K562 (cell line): ENCODE data around the gene CRYBA4. TPM values are rescaled to one million over a fixed set of nuclear protein-coding genes. Genes with fewer than 3 reads are reported as not detected.

Experiments used
- ESRRA ChIP-seq: fragments of 450-650 bp; IDR thresholded peaks from 2 replicates; pipeline ENCODE4 v1.6.1; 2014; ENCODE audit warnings: low read depth, mild to moderate bottlenecking, moderate library complexity, borderline replicate concordance
- FOXA1 ChIP-seq: fragments of 450-650 bp; IDR thresholded peaks from 2 replicates; pipeline ENCODE4 v1.6.1; 2016; ENCODE audit warnings: mild to moderate bottlenecking, borderline replicate concordance
- HLTF ChIP-seq: fragments of 450-650 bp; IDR thresholded peaks from 2 replicates; pipeline ENCODE4 v1.6.1; 2016
- LEF1 ChIP-seq: fragments of 450-650 bp; IDR thresholded peaks from 2 replicates; pipeline ENCODE4 v1.6.1; 2016; ENCODE audit warnings: mild to moderate bottlenecking
- MAFF ChIP-seq: IDR thresholded peaks from 2 replicates; pipeline ENCODE4 v1.6.1; 2012; ENCODE audit warnings: low read length, improper control_type of control experiment
- MAFK ChIP-seq: IDR thresholded peaks from 2 replicates; pipeline ENCODE4 v1.6.1; 2011; ENCODE audit warnings: low read length, improper control_type of control experiment
- MAZ ChIP-seq, 2 experiments: fragments of 450-650 bp in 1 of 2; sonication (generic) in 1 of 2; formaldehyde crosslinking; IDR thresholded peaks in 1 of 2; conservative IDR thresholded peaks in 1 of 2; 2 replicates each; pipeline versions ENCODE4 v1.4.0 to v1.5.0; 2020; ENCODE audit warnings: mild to moderate bottlenecking in 1 of 2, missing genetic modification reagents in 1 of 2
- NBN ChIP-seq: fragments of 450-650 bp; IDR thresholded peaks from 2 replicates; pipeline ENCODE4 v1.6.1; 2016; ENCODE audit warnings: low read depth, mild to moderate bottlenecking
- NFRKB ChIP-seq: fragments of 450-650 bp; IDR thresholded peaks from 2 replicates; pipeline ENCODE4 v1.6.1; 2016; ENCODE audit warnings: low read depth
- SMARCA4 ChIP-seq: fragments of 450-650 bp; IDR thresholded peaks from 2 replicates; pipeline ENCODE4 v1.6.1; 2016
- ZNF507 ChIP-seq: conservative IDR thresholded peaks from 2 replicates; pipeline ENCODE4 v1.6.1; 2017; ENCODE audit warnings: missing genetic modification characterization, missing compliant biosample characterization
- polyA plus RNA-seq, 8 experiments: library from polyadenylated mRNA; depleted of rRNA in 4 of 8; stranded (reverse) in 5 of 8; unstranded in 3 of 8; fragments of >200 nt; fragmentation: Nextera tagmentation in 2 of 8; fragmentation: Illumina TruSeq in 1 of 8; extraction: Ambion mirVana in 2 of 8; extraction: Trizol in 1 of 8; gene quantifications; 2 replicates each; pipeline versions ENCODE4 v1.2.1 to v1.2.3, GENCODE V29; 2011 to 2014; ENCODE audit warnings: inconsistent platforms in 1 of 8, missing spikeins in 1 of 8
- total RNA-seq, 7 experiments: library from RNA; depleted of rRNA in 6 of 7; stranded (reverse); fragments of >200 nt in 6 of 7; fragmentation: Illumina TruSeq in 2 of 7; extraction: Trizol in 2 of 7; gene quantifications; 2 replicates each; pipeline versions ENCODE4 v1.2.1 to v1.2.3, GENCODE V29; 2011 to 2021; ENCODE audit warnings: low replicate concordance in 1 of 7
- TF ChIP-seq, protein P1 (sequence below), 2 experiments: IDR thresholded peaks in 1 of 2; conservative IDR thresholded peaks in 1 of 2; 2 replicates each; pipeline ENCODE4 v1.6.1; 2016; ENCODE audit warnings: low read depth in 2 of 2, mild to moderate bottlenecking in 1 of 2, missing compliant biosample characterization in 1 of 2, missing genetic modification characterization in 1 of 2, moderate library complexity in 1 of 2
- TF ChIP-seq, protein P2 (sequence below): IDR thresholded peaks from 2 replicates; pipeline ENCODE4 v1.6.1; 2011; ENCODE audit not compliant: insufficient read length; ENCODE audit errors: extremely low read depth
- TF ChIP-seq, protein P3 (sequence below), 2 experiments: fragments of 450-650 bp in 1 of 2; sonication (generic) in 1 of 2; formaldehyde crosslinking in 1 of 2; IDR thresholded peaks in 1 of 2; conservative IDR thresholded peaks in 1 of 2; 2 replicates each; pipeline versions ENCODE4 v1.6.1 to v1.8.1; 2016 to 2023; ENCODE audit warnings: mild to moderate bottlenecking in 2 of 2, moderate library complexity in 2 of 2, inconsistent platforms in 1 of 2, missing genetic modification reagents in 1 of 2
- TF ChIP-seq, protein P4 (sequence below): sonication (generic); formaldehyde crosslinking; IDR thresholded peaks from 2 replicates; pipeline ENCODE4 v1.8.1; 2023; ENCODE audit warnings: missing genetic modification reagents, mild to moderate bottlenecking, borderline replicate concordance
- TF ChIP-seq, protein P5 (sequence below): sonication (generic); formaldehyde crosslinking; IDR thresholded peaks from 2 replicates; pipeline ENCODE4 v1.8.1; 2023; ENCODE audit warnings: mild to moderate bottlenecking, missing genetic modification reagents

CRYBA4 gene
- total and polyA plus RNA-seq, 9 of the 15 experiments (the other 6 are each of a cell fraction or from before 2014, with no cell fraction given), result 0.59 to 3.3 (median 1.6) TPM

DNA sequence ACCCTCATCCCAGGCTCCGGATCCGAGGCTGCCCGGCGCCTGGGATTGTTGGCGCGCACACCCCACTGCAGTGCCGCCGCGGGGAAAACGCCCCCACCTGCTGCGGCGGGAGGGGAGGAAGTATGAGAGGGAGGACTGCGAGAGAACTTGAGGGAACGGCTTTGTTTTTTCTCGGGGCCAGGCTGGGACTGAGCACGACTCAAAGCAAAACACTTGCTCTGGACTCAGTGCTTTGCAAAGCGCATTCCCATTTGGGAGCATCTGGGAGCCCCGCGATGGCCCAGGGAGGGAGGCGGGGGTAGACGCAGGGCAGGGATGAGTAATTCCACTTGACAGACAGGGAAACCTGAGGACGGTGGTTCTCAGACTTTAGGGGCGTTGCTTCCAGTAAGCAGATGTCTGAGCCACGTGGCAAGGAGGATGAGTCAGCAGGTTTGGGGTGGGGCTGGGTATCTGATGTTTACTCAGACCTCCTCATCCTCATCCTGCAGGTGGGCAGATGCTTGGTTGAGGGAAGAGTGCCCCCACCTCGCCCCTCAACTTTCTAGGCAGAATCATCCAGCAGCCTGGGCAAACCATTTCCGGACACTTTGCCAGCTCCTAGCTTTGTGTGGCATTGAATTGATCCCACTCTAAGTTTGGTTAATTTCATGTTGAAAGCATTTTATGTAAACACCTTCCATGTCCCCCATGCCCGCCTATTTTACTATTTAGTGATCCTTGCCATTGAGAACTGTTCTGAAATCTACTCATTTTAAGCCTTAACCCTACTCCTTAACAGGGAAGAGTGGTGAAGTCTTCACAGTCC is 37.1 kb downstream of the CRYBA4 start (continued):
- TF ChIP-seq, protein P1, sequence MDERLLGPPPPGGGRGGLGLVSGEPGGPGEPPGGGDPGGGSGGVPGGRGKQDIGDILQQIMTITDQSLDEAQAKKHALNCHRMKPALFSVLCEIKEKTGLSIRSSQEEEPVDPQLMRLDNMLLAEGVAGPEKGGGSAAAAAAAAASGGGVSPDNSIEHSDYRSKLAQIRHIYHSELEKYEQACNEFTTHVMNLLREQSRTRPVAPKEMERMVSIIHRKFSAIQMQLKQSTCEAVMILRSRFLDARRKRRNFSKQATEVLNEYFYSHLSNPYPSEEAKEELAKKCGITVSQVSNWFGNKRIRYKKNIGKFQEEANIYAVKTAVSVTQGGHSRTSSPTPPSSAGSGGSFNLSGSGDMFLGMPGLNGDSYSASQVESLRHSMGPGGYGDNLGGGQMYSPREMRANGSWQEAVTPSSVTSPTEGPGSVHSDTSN (CRISPR knock-in tag; IDR thresholded peaks at IDR 0.05; ENCODE audit: low read depth), result peak; percentile 72
- TF ChIP-seq, protein P1 (tag; conservative IDR thresholded peaks at IDR 0.05; ENCODE audit: low read depth), result peak; percentile 89
- TF ChIP-seq, protein P2, sequence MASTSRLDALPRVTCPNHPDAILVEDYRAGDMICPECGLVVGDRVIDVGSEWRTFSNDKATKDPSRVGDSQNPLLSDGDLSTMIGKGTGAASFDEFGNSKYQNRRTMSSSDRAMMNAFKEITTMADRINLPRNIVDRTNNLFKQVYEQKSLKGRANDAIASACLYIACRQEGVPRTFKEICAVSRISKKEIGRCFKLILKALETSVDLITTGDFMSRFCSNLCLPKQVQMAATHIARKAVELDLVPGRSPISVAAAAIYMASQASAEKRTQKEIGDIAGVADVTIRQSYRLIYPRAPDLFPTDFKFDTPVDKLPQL, result no peak
- TF ChIP-seq NFRKB (no peak), MAFF (peak; percentile 98), NBN (0 out of 2 replicates have a peak, but pooled peaks have one; percentile 39), SMARCA4 (peak; percentile 74; the same call in 1 of the 2 replicates), HLTF (no peak), ESRRA (no peak), MAZ (CRISPR knock-in tag; conservative IDR thresholded peaks at IDR 0.05 in 1 of 2, IDR thresholded peaks at IDR 0.05 in 1 of 2) (peak; percentile 54 to 61), FOXA1 (peak; percentile 31; the same call in 1 of the 2 replicates), ZNF507 (tag) (no peak), LEF1 (0 out of 2 replicates have a peak, but pooled peaks have one; percentile 26), MAFK (peak; percentile 96)
- TF ChIP-seq, protein P3, sequence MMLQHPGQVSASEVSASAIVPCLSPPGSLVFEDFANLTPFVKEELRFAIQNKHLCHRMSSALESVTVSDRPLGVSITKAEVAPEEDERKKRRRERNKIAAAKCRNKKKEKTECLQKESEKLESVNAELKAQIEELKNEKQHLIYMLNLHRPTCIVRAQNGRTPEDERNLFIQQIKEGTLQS (IDR thresholded peaks at IDR 0.05), result peak; percentile 92
- TF ChIP-seq, protein P3 (CRISPR knock-in tag; conservative IDR thresholded peaks at IDR 0.05), result no peak; the same call in 1 of the 2 replicates
- TF ChIP-seq, protein P4, sequence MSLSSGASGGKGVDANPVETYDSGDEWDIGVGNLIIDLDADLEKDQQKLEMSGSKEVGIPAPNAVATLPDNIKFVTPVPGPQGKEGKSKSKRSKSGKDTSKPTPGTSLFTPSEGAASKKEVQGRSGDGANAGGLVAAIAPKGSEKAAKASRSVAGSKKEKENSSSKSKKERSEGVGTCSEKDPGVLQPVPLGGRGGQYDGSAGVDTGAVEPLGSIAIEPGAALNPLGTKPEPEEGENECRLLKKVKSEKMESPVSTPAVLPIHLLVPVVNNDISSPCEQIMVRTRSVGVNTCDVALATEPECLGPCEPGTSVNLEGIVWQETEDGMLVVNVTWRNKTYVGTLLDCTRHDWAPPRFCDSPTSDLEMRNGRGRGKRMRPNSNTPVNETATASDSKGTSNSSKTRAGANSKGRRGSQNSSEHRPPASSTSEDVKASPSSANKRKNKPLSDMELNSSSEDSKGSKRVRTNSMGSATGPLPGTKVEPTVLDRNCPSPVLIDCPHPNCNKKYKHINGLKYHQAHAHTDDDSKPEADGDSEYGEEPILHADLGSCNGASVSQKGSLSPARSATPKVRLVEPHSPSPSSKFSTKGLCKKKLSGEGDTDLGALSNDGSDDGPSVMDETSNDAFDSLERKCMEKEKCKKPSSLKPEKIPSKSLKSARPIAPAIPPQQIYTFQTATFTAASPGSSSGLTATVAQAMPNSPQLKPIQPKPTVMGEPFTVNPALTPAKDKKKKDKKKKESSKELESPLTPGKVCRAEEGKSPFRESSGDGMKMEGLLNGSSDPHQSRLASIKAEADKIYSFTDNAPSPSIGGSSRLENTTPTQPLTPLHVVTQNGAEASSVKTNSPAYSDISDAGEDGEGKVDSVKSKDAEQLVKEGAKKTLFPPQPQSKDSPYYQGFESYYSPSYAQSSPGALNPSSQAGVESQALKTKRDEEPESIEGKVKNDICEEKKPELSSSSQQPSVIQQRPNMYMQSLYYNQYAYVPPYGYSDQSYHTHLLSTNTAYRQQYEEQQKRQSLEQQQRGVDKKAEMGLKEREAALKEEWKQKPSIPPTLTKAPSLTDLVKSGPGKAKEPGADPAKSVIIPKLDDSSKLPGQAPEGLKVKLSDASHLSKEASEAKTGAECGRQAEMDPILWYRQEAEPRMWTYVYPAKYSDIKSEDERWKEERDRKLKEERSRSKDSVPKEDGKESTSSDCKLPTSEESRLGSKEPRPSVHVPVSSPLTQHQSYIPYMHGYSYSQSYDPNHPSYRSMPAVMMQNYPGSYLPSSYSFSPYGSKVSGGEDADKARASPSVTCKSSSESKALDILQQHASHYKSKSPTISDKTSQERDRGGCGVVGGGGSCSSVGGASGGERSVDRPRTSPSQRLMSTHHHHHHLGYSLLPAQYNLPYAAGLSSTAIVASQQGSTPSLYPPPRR, result no peak
- TF ChIP-seq, protein P5, sequence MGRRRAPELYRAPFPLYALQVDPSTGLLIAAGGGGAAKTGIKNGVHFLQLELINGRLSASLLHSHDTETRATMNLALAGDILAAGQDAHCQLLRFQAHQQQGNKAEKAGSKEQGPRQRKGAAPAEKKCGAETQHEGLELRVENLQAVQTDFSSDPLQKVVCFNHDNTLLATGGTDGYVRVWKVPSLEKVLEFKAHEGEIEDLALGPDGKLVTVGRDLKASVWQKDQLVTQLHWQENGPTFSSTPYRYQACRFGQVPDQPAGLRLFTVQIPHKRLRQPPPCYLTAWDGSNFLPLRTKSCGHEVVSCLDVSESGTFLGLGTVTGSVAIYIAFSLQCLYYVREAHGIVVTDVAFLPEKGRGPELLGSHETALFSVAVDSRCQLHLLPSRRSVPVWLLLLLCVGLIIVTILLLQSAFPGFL (CRISPR knock-in tag), result no peak
